Measurements from ENCODE around the gene IGLON5.
A peak's percentile ranks its signal among the peaks of the same experiment; 100 is the strongest.

The IGLON5 gene

GRCh38 chr19:51311351-51312257 lies at the start of gene IGLON5:
Gene IGLON5, plus strand, starts transcription at chr19:51311644. Its CDS starts 204 bp downstream, at chr19:51311848.
- peak; percentile 54 for DNase-seq

GRCh38 chr19:51263808-51264207 lies 47.6 kb upstream of the IGLON5 start:
- DNase-seq: no peak

GRCh38 chr19:51271067-51271466 lies 40.4 kb upstream of the IGLON5 start:
- no peak for DNase-seq

- no peak for DNase-seq
Observed at GRCh38 chr19:51272183-51272810, 39.1 kb upstream of the IGLON5 start.

GRCh38 chr19:51274049-51274770 lies 37.2 kb upstream of the IGLON5 start:
- no peak for DNase-seq

- no peak for DNase-seq
Observed at GRCh38 chr19:51277112-51277511, 34.3 kb upstream of the IGLON5 start.

GRCh38 chr19:51282335-51282734 lies 29.1 kb upstream of the IGLON5 start:
- DNase-seq: no peak

GRCh38 chr19:51285682-51286081 lies 25.8 kb upstream of the IGLON5 start:
- no peak for DNase-seq

GRCh38 chr19:51289635-51290034 lies 21.8 kb upstream of the IGLON5 start:
- no peak for DNase-seq

GRCh38 chr19:51292971-51293370 lies 18.5 kb upstream of the IGLON5 start:
- DNase-seq: no peak

- no peak for DNase-seq
Observed at GRCh38 chr19:51293571-51294210, 17.8 kb upstream of the IGLON5 start.

- no peak for DNase-seq
Observed at GRCh38 chr19:51294211-51294976, 17.1 kb upstream of the IGLON5 start.

- no peak for DNase-seq
Observed at GRCh38 chr19:51294977-51295375, 16.5 kb upstream of the IGLON5 start.

GRCh38 chr19:51295382-51296126 lies 15.9 kb upstream of the IGLON5 start:
- DNase-seq: no peak

- no peak for DNase-seq
Observed at GRCh38 chr19:51296336-51297093, 14.9 kb upstream of the IGLON5 start.

GRCh38 chr19:51297406-51297805 lies 14.0 kb upstream of the IGLON5 start:
- DNase-seq: no peak

- no peak for DNase-seq
Observed at GRCh38 chr19:51301266-51301665, 10.2 kb upstream of the IGLON5 start.

GRCh38 chr19:51305479-51305878 lies 6.0 kb upstream of the IGLON5 start:
- no peak for DNase-seq

- no peak for DNase-seq
Observed at GRCh38 chr19:51316688-51317087, 5.2 kb downstream of the IGLON5 start.

- DNase-seq: no peak
Observed at GRCh38 chr19:51317376-51317775, 5.9 kb downstream of the IGLON5 start.

GRCh38 chr19:51317968-51318367 lies 6.5 kb downstream of the IGLON5 start:
- DNase-seq: no peak
